Endometrial microvascular endothelial cells (primary cell): Measurements from ENCODE around the gene TRPM5. TPM values are rescaled to one million over a fixed set of nuclear protein-coding genes. Genes with fewer than 3 reads are reported as not detected.

Experiments used
- in situ Hi-C: cut with HindIII; loops from 2 replicates; pipeline ENCODE4 v1.10.0; 2017; ENCODE audit warnings: low sequenced_read_pairs, low pct_unique_long_range_greater_than_20kb; ENCODE audit errors: inconsistent ontology term
- total RNA-seq: library from RNA; depleted of rRNA; stranded (reverse); fragments of >200 nt; gene quantifications from one replicate; pipeline ENCODE4 v1.2.3, GENCODE V29; 2015; ENCODE audit errors: inconsistent ontology term

Gene TRPM5
- total RNA-seq, 1 donor from 2014 or later = not detected

- in situ Hi-C loops = no loop called here
Measured at GRCh38 chr11:2459796-2460531, 15.7 kb upstream of the TRPM5 start.

GRCh38 chr11:2459016-2459725, 14.9 kb upstream of the TRPM5 start:
- in situ Hi-C loops = no loop called here

GRCh38 chr11:2458321-2458720, 14.0 kb upstream of the TRPM5 start:
- in situ Hi-C loops = no loop called here

- in situ Hi-C loops = no loop called here
Measured at GRCh38 chr11:2453436-2453835, 9.1 kb upstream of the TRPM5 start.

GRCh38 chr11:2452321-2453012, 8.2 kb upstream of the TRPM5 start:
- in situ Hi-C loops = no loop called here

- in situ Hi-C loops = no loop called here
Measured at GRCh38 chr11:2451916-2452315, 7.6 kb upstream of the TRPM5 start.

- in situ Hi-C loops = no loop called here
Measured at GRCh38 chr11:2451336-2451735, 7.0 kb upstream of the TRPM5 start.

- in situ Hi-C loops = no loop called here
Measured at GRCh38 chr11:2450321-2451041, 6.2 kb upstream of the TRPM5 start.

- in situ Hi-C loops = no loop called here
Measured at GRCh38 chr11:2449548-2450320, 5.4 kb upstream of the TRPM5 start.

- in situ Hi-C loops = no loop called here
Measured at GRCh38 chr11:2448661-2449547, 4.6 kb upstream of the TRPM5 start.

- in situ Hi-C loops = no loop called here
Measured at GRCh38 chr11:2447951-2448650, 3.8 kb upstream of the TRPM5 start.

GRCh38 chr11:2447253-2447950, 3.1 kb upstream of the TRPM5 start:
- in situ Hi-C loops = no loop called here

GRCh38 chr11:2446590-2447252, 2.4 kb upstream of the TRPM5 start:
- in situ Hi-C loops = no loop called here

GRCh38 chr11:2445746-2446551, 1.6 kb upstream of the TRPM5 start:
- in situ Hi-C loops = no loop called here
